Measurements from ENCODE around the gene XNDC1N.
A peak's percentile ranks its signal among the peaks of the same experiment; 100 is the strongest.
"Not testable (repeated sequence)": the region's sequence is repeated elsewhere in the genome, so short reads cannot be mapped to it uniquely, and the experiment has no call there.

XNDC1N gene

DNA sequence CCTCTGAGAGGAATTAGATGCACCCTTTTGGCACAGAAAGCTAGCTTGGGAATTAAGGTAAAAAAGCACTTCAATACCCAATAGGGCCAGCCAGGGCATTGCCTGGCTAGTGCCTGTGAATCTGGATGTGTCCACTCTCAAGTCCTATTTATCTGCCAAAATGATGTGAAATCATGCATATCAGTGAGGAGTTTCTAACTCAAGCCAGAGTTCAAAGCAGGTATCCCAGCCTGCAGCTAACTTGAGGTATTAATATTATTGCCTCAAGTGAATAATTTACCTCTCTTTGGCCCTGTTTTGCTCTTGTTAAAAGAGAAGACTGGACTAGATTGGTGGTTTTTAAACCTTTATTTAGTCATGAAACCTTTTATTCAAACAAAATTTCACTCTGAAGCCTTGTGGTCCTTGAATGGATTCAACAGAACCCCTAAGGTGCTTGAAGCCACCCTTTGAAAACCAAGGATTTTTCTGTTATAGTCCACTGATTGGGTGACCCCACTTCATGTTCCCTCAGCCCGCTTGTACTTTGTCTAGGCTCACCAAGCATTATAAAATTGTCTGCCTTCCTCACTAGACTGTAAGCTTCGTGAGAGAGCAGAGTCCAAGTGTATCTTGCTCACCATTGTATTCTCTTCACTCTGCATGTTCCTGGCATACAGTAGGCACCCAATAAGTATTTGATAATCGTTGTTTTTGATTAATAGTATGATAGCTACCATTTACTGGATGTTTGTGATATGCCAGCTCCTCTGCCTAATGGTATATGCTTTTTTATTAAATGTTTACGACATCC, 4.9 kb upstream of the XNDC1N start:
- DNase-seq (ENCODE audit: low read depth in 2 of 3, low spot score in 2 of 3): no peak

DNA sequence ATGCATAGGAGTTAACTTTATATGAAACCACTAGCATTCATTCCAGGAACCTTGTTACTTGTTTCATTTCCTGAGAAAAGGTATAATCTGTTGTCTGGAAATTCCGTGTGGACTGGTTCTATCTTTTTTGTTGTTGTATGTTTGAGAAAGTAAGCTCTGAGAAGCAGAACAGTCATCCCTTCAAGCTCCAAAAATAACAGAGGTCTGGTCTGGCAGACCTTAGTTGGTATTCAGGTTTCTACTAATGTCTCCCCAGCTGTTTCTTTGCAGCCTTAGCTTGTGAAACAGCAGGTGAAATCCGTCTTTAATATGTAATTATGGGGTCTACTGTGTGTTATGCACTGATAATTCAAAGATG, 2.8 kb upstream of the XNDC1N start:
- no peak for DNase-seq (ENCODE audit: low read depth in 2 of 3, low spot score in 2 of 3)

DNA sequence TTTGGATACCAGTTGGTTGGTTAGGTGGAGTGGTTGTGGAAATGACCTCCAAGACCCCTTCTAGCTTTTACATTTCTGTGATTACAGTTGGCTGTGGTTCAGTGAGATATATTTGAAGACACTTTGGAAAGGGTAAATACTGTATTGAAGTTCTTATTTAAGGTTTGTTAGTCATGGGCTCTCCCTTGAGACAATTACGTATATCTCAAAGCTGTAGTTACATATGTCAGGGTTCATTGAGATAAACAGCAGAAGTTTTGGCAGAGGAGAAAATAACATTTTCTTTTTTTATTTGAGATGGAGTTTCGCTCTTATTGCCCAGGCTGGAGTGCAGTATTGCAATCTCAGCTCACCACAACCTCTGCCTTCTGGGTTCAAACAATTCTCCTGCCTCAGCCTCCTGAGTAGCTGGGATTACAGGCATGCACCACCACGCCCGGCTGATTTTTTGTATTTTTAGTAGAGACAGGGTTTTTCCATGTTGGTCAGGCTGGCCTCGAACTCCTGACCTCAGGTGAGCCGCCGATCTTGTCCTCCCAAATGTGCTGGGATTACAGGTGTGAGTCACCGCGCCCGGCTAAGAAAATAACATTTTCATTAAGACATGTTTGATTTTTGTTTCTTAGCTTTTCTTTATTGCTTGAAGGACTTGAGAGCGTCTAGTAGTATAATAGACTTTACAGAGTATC, 2.3 kb upstream of the XNDC1N start:
- no peak for DNase-seq (ENCODE audit: low read depth in 2 of 3, low spot score in 2 of 3)

DNA sequence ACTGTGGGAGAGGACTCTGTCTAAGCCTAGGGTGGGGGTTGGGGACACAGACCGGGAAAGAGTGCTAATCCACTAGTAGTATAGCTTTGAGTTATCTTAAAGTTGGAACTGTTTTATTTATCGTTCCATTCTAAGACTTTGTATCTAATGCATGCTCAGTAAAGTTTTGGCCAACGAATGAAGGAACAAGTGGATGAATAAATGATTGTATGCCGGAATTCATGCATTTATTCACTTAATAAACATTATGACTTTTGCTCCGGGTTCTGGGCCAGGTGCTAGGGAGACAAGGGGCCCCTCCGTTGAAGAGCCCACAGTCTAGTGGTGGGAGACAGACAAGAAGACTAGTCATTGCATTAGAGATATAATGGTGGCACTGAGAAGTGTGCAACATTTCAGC, 1.1 kb upstream of the XNDC1N start:
- no peak for DNase-seq (ENCODE audit: low read depth in 2 of 3, low spot score in 2 of 3)

DNA sequence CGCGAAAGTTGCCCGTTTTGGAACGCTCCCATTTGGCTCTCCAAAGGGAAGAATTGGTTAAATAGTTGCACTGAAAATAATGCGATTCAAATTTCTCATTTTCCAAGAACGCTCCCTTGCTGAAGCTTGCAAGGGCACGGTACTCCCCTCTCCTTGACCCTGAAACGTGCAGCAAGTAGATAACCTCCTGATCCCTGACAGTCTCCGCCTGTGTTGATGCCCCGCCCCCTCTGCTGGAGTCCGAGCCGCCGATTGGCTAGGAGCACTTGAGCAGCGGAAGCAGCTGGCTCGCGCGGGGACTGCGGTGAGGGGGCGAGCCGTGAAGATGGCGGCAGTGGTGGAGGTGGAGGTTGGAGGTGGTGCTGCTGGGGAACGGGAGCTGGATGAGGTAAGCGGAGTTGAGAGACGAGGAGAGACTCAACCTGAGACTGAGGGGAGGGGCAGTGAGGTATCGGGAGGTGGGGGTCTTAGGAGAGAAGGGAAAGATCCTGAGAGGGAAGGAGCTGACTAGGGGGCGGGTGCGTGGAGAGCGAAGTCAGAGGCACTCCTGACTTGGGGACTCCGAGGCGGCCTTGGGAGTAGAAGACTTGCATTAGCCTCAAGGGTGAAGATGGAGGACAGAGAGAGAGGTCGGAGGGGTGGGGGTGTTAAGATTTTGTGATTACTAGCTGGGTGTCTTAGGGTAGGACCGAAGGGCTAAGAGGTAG, 496 bp upstream of the XNDC1N start, which contains the start of gene RNF121:
RNF121 (plus strand) TSS at position 310 of the 707 bp plus-strand sequence; CDS start at position 326, 16 bp downstream.
- peak; percentile 90 to 94 (median 91) for DNase-seq (ENCODE audit: low read depth in 2 of 3, low spot score in 2 of 3)

DNA sequence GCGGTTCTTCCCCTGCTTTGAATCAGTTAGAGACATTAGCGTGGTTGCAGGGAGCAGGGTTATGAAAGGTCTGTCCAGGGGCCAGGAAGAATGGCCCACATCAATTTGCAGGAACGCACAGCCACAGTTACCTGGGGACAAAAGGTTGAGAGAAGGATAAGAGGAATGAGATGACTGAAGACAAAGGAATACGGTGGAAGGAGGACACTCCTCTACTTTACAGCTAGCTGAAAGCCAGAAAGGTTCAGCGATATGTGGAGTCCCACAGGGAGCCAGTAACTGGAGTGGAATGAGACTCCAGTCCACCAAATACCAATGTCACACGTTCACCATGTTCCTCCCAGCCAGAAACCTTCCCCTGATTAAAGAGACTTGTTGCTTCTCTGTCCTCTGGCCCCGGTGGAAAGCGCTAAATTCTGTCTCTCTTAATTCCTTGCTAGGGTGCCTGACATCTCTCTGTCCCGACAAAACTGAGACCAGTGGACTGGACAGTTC, 10.7 kb downstream of the XNDC1N start:
- no peak for DNase-seq (ENCODE audit: low read depth in 2 of 3, low spot score in 2 of 3)

DNA sequence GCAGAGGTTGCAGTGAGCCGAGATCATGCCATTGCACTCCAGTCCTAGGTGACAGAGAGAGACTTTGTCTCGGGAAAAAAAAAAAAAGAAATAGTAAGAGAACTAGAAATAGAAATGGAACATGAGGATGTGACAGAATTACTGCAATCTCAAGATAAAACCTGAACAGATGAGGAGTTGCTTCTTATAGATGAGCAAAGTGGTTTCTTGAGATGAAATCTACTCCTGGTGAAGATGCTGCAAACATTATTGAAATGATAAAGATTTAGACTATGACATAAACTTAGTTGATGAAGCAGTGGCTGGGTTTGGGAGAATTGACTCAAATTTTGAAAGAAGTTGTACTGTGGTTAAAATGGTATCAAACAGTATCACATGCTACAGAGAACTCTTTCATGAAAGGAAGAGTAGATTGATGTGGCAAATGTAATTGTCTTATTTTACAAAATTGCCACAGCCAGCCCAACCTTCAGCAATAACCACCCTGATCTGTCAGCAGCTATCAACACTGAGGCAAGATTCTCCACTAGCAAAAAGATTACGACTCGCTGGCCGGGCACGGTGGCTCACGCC, 13.7 kb downstream of the XNDC1N start:
- DNase-seq (ENCODE audit: low read depth in 2 of 3, low spot score in 2 of 3): no peak

DNA sequence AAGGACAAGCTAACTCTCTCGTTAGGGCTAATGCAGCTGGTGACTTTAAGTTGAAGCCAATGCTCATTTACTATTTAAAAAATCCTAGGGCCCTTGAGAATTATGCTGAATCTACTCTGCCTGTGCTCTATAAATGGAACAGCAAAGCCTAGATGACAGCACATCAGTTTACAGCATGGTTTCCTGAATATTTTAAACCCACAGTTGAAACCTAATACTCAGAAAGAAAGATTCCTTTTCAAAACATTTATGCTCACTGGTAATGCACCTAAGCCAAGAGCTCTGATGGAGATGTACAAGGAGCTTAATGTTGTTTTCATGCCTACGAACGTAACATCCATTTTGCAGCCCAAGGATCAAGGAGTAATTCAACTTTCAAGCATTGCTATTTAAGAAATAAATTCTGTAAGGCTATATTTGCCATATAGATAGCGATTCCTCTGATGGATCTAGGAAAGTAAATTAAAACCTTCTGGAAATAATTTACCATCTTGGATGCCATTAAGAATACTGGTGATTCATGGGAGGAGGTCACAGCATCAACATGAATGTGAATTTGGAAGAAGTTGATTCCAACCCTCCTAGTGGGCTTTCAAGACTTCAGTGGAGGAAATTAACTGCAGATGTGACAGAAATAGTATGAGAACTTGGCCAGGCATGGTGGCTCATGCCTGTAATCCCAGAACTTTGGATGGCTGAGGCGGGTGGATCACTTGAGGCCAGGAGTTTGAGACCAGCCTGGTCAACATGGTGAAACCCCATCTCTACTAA, 14.5 kb downstream of the XNDC1N start:
- DNase-seq (ENCODE audit: low read depth in 2 of 3, low spot score in 2 of 3): no peak

DNA sequence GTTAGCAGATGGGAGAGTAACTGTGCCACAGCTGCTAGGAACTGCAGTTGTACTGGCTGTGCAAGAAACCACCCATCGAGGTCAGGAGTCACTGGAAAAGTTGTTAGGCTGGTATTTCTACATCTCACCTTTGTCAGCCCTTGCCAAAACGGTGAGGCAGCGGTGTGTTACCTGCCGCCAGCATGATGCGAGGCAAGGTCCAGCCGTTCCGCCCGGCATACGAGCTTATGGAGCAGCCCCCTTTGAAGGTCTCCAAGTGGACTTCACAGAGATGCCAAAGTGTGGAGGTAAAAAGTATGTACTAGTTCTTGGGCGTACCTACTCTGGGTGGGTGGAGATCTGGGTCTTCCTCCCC, 16.4 kb downstream of the XNDC1N start:
- not testable (repeated sequence) for DNase-seq (ENCODE audit: low read depth in 2 of 3, low spot score in 2 of 3)

DNA sequence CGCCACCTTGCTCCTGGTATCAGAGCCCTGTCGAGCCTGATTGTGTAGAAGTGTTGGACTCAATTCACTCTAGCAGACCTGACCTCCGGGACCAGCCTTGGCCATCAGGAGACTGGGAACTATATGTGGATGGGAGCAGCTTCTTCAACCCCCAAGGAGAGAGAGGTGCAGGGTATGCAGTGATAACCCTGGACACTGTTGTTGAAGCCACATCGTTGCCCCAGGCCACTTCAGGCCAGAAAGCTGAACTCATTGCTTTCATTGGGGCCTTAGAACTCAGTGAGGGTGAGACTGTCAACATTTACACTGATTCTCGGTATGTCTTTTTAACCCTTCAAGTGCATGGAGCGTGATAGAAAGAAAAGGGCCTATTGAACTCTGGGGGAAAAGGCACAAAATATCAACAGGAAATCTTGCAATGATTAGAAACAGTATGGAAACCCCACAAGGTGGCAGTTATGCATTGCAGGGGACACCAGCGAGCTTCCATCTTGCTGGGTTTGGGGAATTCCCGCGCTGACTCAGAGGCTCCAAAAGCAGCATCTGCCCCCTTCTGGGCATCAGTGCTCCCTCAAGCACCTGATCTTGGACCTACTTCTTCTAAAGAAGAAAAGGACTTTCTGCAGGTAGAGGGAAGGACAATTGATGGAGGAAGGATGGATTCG, 16.9 kb downstream of the XNDC1N start:
- peak; percentile 7 to 57 (median 33) for DNase-seq (ENCODE audit: low read depth in 2 of 3, low spot score in 2 of 3)

DNA sequence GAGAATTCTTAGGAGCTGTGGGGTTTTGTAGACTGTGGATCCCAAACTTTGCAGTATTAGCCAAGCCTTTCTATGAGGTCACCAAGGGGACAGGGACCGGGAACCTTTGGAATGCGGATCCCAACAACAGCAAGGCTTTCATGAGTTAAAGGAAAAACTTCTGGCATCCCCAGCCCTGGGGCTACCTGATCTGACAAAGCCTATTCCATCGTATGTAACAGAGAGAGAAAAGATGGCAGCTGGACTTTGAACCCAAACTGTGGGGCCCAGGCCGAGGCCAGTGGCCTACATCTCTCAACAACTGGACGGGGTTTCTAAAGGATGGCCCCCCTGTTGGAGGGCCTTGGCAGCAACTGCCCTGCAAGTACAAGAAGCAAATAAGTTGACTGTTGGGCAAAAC, 17.6 kb downstream of the XNDC1N start:
- not testable (repeated sequence) for DNase-seq (ENCODE audit: low read depth in 2 of 3, low spot score in 2 of 3)

DNA sequence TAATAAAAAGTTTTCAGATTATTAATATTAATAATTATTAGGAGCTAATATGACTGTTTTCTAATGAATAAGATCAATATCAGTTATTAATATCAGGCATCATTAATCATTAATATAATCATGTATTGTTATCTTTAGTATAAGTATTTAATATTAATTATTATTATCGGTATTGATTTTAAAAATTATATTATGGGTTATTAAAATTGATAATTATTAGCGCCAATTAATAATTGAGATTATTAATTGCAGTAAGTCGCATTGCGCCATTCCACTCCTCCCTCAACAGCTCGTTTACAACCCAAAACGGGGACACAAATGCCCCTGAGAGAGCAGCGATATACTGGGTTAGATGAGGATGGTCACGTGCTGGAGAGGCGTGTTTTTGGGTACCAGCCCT, 20.2 kb downstream of the XNDC1N start:
- no peak for DNase-seq (ENCODE audit: low read depth in 2 of 3, low spot score in 2 of 3)

DNA sequence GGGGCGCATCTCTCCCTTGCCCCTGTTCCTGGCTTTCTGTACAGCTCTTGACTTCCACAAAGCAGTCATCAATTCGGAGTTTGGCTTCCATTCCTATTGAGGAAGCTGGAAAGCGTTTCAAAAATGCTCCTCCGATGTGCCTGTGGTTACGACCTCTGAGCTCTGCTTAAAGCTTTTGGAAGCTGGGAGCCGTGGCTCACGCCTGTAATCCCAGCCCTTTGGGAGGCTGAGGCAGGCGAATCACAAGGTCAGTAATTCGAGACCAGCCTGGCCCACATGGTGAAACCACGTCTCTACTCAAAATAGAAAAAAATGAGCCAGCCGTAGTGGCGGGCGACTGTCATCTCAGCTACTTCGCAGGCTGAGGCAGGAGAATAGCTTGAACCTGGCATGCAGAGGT, 27.3 kb downstream of the XNDC1N start:
- not testable (repeated sequence) for DNase-seq (ENCODE audit: low read depth in 2 of 3, low spot score in 2 of 3)

DNA sequence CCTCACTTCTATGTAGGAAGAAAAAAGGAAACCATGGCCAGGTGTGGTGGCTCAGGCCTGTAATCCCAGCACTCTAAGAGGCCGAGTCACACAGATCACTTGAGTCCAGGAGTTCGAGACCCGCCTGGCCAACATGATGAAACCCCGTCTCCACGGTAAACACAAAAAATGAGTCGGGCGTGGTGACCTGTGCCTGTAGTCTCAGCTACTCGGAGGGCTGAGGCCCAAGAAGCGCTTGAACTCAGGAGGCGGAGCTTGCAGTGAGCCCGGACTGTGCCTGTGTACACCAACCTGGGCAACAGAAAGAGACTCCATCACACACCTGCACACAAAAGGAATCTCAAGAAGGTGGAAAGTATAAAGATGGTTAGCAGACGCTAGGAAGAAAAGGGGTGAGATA, 32.4 kb downstream of the XNDC1N start:
- no peak for DNase-seq (ENCODE audit: low read depth in 2 of 3, low spot score in 2 of 3)

DNA sequence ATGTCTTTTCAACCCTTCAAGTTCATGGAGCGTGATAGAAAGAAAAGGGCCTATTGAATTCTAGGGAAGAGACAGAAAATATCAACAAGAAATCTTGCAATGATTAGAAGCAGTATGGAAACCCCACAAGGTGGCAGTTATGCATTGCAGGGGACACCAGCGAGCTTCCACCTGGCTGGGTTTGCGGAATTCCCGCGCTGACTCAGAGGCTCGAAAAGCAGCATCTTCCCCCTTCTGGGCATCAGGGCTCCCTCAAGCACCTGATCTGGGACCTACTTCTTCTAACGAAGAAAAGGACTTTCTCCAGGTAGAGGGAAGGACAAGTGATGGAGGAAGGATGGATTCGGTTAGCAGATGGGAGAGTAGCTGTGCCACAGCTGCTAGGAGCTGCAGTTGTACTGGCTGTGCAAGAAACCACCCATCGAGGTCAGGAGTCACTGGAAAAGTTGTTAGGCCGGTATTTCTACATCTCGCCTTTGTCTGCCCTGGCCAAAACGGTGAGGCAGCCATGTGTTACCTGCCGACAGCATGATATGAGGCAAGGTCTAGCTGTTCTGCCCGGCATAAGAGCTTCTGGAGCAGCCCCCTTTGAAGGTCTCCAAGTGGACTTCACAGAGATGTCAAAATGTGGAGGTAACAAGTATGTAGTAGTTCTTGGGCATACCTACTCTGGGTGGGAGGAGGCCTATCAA, 39.1 kb downstream of the XNDC1N start:
- not testable (repeated sequence) for DNase-seq (ENCODE audit: low read depth in 2 of 3, low spot score in 2 of 3)

DNA sequence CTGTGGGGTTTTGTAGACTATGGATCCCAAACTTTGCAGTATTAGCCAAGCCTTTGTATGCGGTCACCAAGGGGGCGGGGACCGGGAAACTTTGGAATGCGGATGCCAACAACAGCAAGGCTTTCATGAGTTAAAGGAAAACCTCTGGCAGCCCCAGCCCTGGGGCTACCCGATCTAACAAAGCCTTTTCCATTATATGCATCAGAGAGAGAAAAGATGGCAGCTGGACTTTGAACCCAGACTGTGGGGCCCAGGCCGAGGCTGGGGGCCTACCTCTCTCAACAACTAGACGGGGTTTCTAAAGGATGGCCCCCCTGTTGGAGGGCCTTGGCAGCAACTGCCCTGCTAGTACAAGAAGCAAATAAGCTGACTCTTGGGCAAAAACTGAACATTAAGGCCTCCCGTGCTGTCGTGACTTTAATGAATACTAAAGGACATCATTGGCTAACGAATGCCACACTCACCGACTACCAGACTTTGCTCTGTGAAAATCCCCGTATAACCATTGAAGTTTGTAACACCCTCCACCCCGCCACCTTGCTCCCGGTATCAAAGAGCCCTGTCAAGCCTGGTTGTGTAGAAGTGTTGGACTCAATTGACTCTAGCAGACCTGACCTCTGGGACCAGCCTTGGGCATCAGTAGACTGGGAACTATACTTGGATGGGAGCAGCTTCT, 39.9 kb downstream of the XNDC1N start:
- DNase-seq (ENCODE audit: low read depth in 2 of 3, low spot score in 2 of 3): not testable (repeated sequence)

DNA sequence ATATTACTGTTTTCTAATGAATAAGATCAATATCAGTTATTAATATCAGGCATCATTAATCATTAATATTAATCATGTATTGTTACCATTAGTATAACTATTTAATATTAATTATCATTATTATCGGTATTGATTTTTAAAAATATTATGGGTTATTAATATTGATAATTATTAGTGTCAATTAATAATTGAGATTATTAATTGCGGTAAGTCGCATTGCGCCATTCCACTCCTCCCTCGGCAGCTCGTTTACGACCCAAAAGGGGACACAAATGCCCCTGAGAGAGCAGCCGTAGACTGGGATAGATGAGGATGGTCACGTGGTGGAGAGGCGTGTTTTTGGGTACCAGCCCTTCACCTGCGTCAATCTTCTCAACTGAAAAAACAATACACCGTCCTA, 42.6 kb downstream of the XNDC1N start:
- DNase-seq (ENCODE audit: low read depth in 2 of 3, low spot score in 2 of 3): not testable (repeated sequence)
